GM19328 (cell line): ENCODE data around the gene MIEN1.
"Not testable (repeated sequence)": the region's sequence is repeated elsewhere in the genome, so short reads cannot be mapped to it uniquely, and the experiment has no call there.

Experiments used
- ATAC-seq: cut with Tn5 transposase; IDR thresholded peaks from one replicate; pipeline ENCODE4 v1.9.1; 2021; ENCODE audit warnings: mild to moderate bottlenecking, moderate library complexity; ENCODE audit not compliant: unreplicated experiment

The MIEN1 gene

GRCh38 chr17:39742126-39742855 is 12.0 kb upstream of the MIEN1 start:
- no peak for ATAC-seq

GRCh38 chr17:39740357-39741111 is 10.2 kb upstream of the MIEN1 start:
- ATAC-seq, result no peak

GRCh38 chr17:39739885-39740356 is 9.6 kb upstream of the MIEN1 start:
- no peak for ATAC-seq

GRCh38 chr17:39738983-39739884 is 8.9 kb upstream of the MIEN1 start:
- no peak for ATAC-seq

GRCh38 chr17:39738568-39738901 is 8.2 kb upstream of the MIEN1 start:
- no peak for ATAC-seq

GRCh38 chr17:39737760-39738567 is 7.6 kb upstream of the MIEN1 start, which contains the start of gene GRB7:
Gene GRB7 (plus strand): TSS chr17:39737938. CDS start chr17:39742302, 4,364 bp downstream.
- ATAC-seq, result no peak

GRCh38 chr17:39737206-39737759 is 7.0 kb upstream of the MIEN1 start:
- ATAC-seq, result no peak

- ATAC-seq, result no peak
These were observed 6.2 kb upstream of the MIEN1 start for GRCh38 chr17:39736319-39737165.

GRCh38 chr17:39735882-39736281 is 5.5 kb upstream of the MIEN1 start:
- ATAC-seq, result no peak

- no peak for ATAC-seq
These were observed 2.3 kb upstream of the MIEN1 start for GRCh38 chr17:39732586-39732985.

GRCh38 chr17:39729280-39729851 is 966 bp downstream of the MIEN1 start:
- no peak for ATAC-seq

GRCh38 chr17:39727556-39727955 is 2.8 kb downstream of the MIEN1 start:
- ATAC-seq, result no peak

GRCh38 chr17:39726617-39727016 is 3.7 kb downstream of the MIEN1 start:
- no peak for ATAC-seq

- ATAC-seq, result not testable (repeated sequence)
These were observed 4.4 kb downstream of the MIEN1 start for GRCh38 chr17:39725923-39726322.

- no peak for ATAC-seq
These were observed 5.6 kb downstream of the MIEN1 start for GRCh38 chr17:39724731-39725130.

- no peak for ATAC-seq
These were observed 7.1 kb downstream of the MIEN1 start for GRCh38 chr17:39722965-39723848.

GRCh38 chr17:39722104-39722503 is 8.2 kb downstream of the MIEN1 start:
- ATAC-seq, result no peak
